Chondrocyte (in vitro differentiated cells): ENCODE results near the gene CREB3L4. TPM values are rescaled to one million over a fixed set of nuclear protein-coding genes. Genes with fewer than 3 reads are reported as not detected.
A peak's percentile ranks its signal among the peaks of the same experiment; 100 is the strongest.
"Not testable (repeated sequence)": the region's sequence is repeated elsewhere in the genome, so short reads cannot be mapped to it uniquely, and the experiment has no call there.

Source experiments
- DNase-seq: peaks from one replicate; pipeline ENCODE4 v3.0.0; 2021; ENCODE audit warnings: mixed read lengths, low spot score
- H3K27ac Mint-ChIP-seq: one replicate; pipeline ENCODE4 v1.8.0; 2021; ENCODE audit warnings: mild to moderate bottlenecking, moderate library complexity, mixed read lengths; ENCODE audit not compliant: unreplicated experiment
- H3K27me3 Mint-ChIP-seq: 2 replicates; pipeline ENCODE4 v1.8.0; 2021; ENCODE audit warnings: low read depth, mixed read lengths
- H3K36me3 Mint-ChIP-seq: 2 replicates; pipeline ENCODE4 v1.8.0; 2021; ENCODE audit warnings: low read depth, mixed read lengths
- H3K4me1 Mint-ChIP-seq: 2 replicates; pipeline ENCODE4 v1.8.0; 2021; ENCODE audit warnings: low read depth, mild to moderate bottlenecking, mixed read lengths
- H3K4me3 Mint-ChIP-seq: one replicate; pipeline ENCODE4 v1.8.0; 2021; ENCODE audit warnings: mild to moderate bottlenecking, moderate library complexity, mixed read lengths; ENCODE audit not compliant: unreplicated experiment
- H3K9me3 Mint-ChIP-seq: 2 replicates; pipeline ENCODE4 v1.8.0; 2021; ENCODE audit warnings: low read depth, mixed read lengths
- CTCF ChIP-seq: fragments of 200-600 bp; sonication (generic); IDR thresholded peaks from 2 replicates; pipeline ENCODE4 v1.5.0; 2021; ENCODE audit warnings: antibody characterized with exemption, mild to moderate bottlenecking, moderate library complexity
- total RNA-seq: library from RNA; stranded (reverse); gene quantifications from 3 replicates; pipeline ENCODE4 v1.2.1, GENCODE V29; 2021

Gene CREB3L4
- total RNA-seq, 1 donor from 2014 or later: 3.7 TPM

- Mint-ChIP-seq H3K27ac (no peak overlapping the region), H3K36me3 (peaks cover 3% of the 10 kb centered on the region), H3K9me3 (no peaks in the 10 kb centered on the region), H3K27me3 (no peaks in the 10 kb centered on the region), H3K4me1 (peaks cover 5% of the 10 kb centered on the region), H3K4me3 (no peak overlapping the region)
- no peak for DNase-seq
- no peak for TF ChIP-seq CTCF
Measured at GRCh38 chr1:154000420-154000819, 32.7 kb downstream of the CREB3L4 start.

- TF ChIP-seq CTCF: no peak
- Mint-ChIP-seq H3K4me1 (peaks cover 12% of the 10 kb centered on the region), H3K27ac (peak overlapping the region; percentile 65), H3K27me3 (no peaks in the 10 kb centered on the region), H3K36me3 (no peaks in the 10 kb centered on the region), H3K9me3 (no peaks in the 10 kb centered on the region), H3K4me3 (no peak overlapping the region)
- no peak for DNase-seq
Measured at GRCh38 chr1:154006136-154006535, 38.4 kb downstream of the CREB3L4 start.

- H3K27me3 Mint-ChIP-seq: no peaks in the 10 kb centered on the region
Measured at GRCh38 chr1:154012129-154012528, 44.4 kb downstream of the CREB3L4 start.

GRCh38 chr1:154012543-154012942 is 44.8 kb downstream of the CREB3L4 start:
- H3K27me3 Mint-ChIP-seq, H3K4me1 Mint-ChIP-seq, H3K36me3 Mint-ChIP-seq, DNase-seq, H3K27ac Mint-ChIP-seq, H3K4me3 Mint-ChIP-seq, H3K9me3 Mint-ChIP-seq: not testable (repeated sequence)

More at GRCh38 chr1:154012129-154012528, 44.4 kb downstream of the CREB3L4 start:
- Mint-ChIP-seq H3K4me3 (no peak overlapping the region), H3K9me3 (no peaks in the 10 kb centered on the region), H3K4me1 (no peaks in the 10 kb centered on the region), H3K36me3 (no peaks in the 10 kb centered on the region), H3K27ac (no peak overlapping the region)
- TF ChIP-seq CTCF: no peak
- DNase-seq: no peak

GRCh38 chr1:154014154-154014907 is 46.6 kb downstream of the CREB3L4 start:
- H3K27ac Mint-ChIP-seq: no peak overlapping the region

More at GRCh38 chr1:154014154-154014907, 46.6 kb downstream of the CREB3L4 start:
- H3K36me3 Mint-ChIP-seq: no peaks in the 10 kb centered on the region
- TF ChIP-seq CTCF: no peak
- no peak overlapping the region for H3K4me3 Mint-ChIP-seq
- H3K27me3 Mint-ChIP-seq: no peaks in the 10 kb centered on the region
- H3K4me1 Mint-ChIP-seq: peaks cover 6% of the 10 kb centered on the region
- DNase-seq: no peak
- no peaks in the 10 kb centered on the region for H3K9me3 Mint-ChIP-seq
